ENCODE results near the gene ABCC2.
A peak's percentile ranks its signal among the peaks of the same experiment; 100 is the strongest.
"Not testable (repeated sequence)": the region's sequence is repeated elsewhere in the genome, so short reads cannot be mapped to it uniquely, and the experiment has no call there.

The ABCC2 gene

DNA sequence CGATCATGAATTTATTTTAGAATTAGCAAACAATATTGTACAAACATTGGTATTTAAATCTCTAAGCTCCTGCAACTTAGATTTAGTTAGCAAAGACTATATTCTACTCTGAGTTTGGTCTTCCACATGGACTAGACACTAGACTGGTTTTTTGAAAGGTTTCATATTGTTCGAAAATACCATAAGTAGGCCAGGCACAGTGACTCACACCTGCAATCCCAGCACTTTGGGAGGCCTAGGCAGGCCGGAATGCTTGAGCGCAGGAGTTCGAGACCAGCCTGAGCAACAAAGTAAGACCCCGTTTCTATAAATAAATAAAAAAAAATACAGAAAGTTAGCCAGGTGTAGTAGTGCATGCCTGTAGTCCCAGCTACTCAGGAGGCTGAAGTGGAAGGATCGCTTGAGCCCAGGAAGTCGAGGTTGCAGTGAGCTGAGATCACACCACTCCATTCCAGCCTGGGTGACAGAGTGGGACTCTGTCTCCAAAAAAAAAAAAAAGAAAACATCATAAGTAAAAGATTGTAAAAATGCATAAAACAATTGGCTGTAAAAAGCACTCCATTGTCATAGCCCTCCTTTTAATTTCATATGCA is 73.1 kb downstream of the ABCC2 start:
- DNase-seq, result no peak

GRCh38 chr10:99858849-99859248 is 76.4 kb downstream of the ABCC2 start:
- DNase-seq, result no peak

DNA sequence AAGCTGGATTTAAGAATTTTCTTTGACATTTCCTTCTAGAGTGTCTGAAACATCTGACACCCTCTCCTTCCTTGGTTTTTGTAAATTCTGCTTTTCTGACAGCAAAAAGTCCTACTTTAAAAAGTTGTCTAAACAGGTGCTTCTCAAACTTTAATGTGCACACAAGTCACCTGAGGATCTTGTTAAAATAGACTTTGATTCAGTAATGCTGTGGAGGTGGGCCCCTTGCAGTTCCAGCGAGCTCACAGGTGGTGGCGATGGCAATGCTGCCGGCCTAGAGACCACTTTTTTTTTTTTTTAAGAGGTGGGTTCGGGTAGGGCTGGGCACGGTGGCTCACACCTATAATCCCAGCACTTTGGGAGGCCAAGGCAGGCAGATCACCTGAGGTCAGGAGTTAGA is 77.1 kb downstream of the ABCC2 start:
- no peak for DNase-seq

DNA sequence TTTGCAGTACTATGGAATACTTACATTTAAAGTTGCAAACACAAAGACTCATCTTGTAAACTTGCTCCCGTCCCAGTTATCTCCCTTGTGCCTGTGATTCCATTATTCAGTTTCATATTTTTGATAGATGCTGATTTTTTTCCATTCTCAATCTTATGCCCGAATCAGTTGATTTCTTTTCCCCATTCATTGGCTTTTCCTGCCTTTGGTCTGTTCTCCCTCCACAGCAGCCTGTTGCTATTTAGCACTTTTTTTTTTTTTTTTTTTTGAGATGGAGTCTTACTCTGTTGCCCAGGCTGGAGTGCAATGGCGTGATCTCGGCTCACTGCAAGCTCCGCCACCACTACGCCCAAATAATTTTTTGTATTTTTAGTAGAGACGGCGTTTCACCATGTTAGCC is 78.0 kb downstream of the ABCC2 start:
- DNase-seq, result no peak

GRCh38 chr10:99863535-99864240 is 81.2 kb downstream of the ABCC2 start:
- not testable (repeated sequence) for DNase-seq

DNA sequence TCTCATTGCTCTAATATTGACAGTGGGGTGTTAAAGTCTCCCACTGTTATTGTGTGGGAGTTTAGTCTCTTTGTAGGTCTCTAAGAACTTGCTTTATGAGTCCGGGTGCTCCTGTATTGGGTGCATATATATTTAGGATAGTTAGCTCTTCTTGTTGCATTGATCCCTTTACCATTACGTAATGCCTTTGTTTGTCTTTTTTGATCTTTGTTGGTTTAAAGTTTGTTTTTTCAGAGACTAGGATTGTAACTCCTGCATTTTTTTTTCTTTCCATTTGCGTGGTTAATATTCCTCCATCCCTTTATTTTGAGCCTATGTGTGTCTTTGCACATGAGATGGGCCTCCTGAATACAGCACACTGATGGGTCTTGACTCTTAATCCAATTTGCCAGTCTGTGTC is 84.8 kb downstream of the ABCC2 start:
- DNase-seq, result not testable (repeated sequence)

- DNase-seq, result no peak
Measured at GRCh38 chr10:99869581-99870122, 87.2 kb downstream of the ABCC2 start.

DNA sequence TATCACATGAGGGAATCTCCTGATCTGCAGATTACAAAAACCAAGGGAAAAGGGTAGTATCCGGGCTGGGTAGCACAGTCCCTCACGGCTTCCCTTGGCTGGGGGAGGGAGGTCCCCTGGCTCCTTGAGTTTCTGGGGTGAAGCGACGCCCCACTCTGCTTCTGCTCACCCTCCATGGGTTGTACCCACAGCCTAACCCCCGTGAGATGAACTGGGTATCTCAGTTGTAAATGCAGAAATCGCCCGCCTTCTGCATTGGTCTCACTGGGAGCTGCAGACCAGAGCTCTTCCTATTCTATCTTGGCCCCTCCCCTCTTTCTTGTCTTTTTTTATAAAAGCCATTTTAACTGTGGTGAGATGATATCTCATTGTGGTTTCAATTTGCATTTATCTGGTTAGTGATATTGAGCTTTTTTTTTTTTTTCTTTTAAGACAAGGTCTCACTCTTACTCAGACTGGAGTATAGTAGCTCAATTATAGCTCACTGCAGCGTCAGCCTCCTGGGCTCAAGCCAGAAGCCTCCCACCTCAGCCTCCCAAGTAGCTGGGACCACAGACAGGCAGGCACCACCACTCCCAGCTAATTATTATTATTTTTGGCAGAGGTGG is 87.8 kb downstream of the ABCC2 start:
- DNase-seq, result peak; percentile 10

- no peak for DNase-seq
Measured at GRCh38 chr10:99872367-99873162, 90.1 kb downstream of the ABCC2 start.

DNA sequence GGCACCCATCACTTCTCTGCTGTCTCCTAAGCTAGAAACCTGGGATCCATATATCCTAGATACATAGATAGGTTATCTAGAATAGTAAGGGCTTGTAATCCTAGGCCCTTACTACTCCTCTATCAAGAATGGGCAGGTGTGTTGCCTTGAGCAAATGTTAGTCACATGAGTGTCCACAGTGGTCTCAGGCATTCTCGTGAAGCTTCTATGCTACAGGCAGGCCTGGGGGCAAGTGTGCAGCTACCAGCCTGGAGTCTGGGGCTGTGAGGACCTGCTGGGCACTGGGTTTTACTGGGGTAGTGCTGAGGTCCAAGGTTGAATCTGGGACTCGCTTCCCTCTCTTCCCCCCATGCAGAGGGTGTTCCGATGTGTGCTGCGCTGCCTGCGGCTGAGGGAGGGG is 91.4 kb downstream of the ABCC2 start:
- DNase-seq, result no peak

GRCh38 chr10:99874341-99875085 is 92.1 kb downstream of the ABCC2 start:
- DNase-seq, result no peak

GRCh38 chr10:99875473-99875872 is 93.0 kb downstream of the ABCC2 start:
- DNase-seq, result no peak

DNA sequence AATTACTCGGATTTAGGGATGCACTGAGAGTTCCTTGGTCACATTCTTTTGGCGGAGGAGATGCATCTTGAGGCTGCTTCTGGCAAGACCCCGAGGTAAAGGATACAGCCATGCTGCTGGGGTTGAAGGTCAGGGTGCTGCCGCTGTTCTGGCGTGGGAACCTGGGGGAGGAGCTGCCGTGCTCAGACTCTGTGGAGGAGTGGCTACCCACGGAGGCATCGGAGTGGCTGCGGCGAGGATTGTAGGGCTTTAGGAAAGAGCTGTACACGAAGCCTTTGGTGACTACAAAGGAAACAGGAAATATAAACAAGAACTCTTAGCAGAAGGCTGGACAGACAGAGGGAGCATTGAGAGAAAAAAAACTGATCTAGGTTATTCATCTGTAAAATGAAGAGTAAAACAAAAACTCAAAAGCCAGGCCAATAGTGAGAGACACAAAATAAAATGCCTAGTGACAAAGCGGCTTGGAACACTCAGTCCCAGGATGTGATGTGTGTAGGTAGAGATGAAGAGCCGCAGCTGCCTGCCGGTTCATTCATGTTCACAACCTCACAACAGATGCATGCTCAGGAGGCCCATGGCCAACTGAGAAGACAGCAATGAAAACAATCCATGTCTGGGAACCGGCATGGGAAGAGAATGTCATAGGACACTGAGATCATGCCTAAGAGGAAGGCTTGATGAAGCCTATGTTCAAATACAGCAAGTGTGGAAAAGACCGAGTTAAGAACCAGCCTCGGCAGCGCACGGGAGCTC is 97.8 kb downstream of the ABCC2 start:
- no peak for DNase-seq

- DNase-seq, result no peak
Measured at GRCh38 chr10:99881371-99881770, 98.9 kb downstream of the ABCC2 start.

DNA sequence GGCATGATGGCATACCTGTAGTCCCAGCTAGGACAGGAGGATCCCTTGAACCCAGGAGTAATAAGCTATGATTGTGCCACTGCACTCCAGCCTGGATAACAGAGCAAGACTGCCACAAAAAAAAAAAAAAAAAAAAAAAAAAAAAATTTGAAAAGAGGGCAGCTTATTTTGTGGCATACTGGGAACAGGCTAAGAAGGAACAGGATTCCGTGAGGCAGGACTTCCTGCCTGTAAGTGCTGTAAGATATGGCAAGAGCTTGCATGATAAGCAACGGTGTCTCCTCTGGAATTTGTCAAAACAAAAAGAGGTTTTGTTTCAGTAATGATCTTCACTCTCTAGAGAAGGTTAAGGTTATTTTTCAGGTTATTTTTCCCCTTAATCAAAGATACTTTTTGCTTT is 101.1 kb downstream of the ABCC2 start:
- no peak for DNase-seq

DNA sequence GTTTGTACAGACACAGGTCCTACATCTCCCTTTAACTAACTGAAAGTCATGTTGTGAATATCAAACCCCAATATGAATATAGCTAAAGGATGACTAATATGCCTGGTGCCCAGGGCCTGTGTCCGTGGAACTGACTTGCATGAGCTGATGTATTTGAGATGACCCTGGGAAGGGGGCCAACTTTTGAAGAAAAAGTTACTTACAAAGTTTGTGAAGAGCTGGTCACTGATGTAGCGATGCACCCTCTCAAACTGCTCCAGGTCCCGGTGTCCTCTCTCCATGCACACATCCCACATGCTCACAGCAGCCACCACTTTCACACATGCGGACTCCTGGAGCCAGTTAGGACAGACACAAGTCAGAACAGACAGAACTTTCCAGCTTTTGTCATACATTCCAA is 106.2 kb downstream of the ABCC2 start:
- DNase-seq, result no peak

- no peak for DNase-seq
Measured at GRCh38 chr10:99894613-99895012, 112.2 kb downstream of the ABCC2 start.

DNA sequence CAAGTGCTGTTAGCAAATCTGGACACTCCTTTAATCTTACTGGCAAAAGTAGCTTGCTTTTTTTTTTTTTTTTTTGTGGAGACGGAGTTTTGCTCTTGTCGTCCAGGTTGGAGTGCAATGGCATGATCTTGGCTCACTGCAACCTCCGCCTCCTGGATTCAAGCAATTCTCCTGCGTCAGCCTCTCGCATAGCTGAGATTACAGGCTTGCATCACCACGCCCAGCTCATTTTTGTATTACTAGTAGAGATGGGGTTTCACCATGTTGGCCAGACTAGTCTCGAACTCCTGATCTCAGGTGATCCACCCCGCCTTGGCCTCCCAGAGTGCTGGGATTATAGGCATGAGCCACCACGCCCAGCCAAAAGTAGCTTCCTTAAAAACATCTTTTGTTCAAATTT is 112.6 kb downstream of the ABCC2 start:
- DNase-seq, result not testable (repeated sequence)

- no peak for DNase-seq
Measured at GRCh38 chr10:99895867-99896266, 113.4 kb downstream of the ABCC2 start.
